Middle frontal gyrus (tissue), 1 donor: ENCODE measurements around the gene CBLN1.
"Not testable (repeated sequence)": the region's sequence is repeated elsewhere in the genome, so short reads cannot be mapped to it uniquely, and the experiment has no call there.

Source experiments
- DNase-seq: peaks from one replicate; pipeline ENCODE4 v3.0.0-alpha.2; 2015; ENCODE audit warnings: low spot score; ENCODE audit errors: extremely low spot score

Gene CBLN1

GRCh38 chr16:49277766-49278566, 3.7 kb downstream of the CBLN1 start:
- no peak for DNase-seq

GRCh38 chr16:49277386-49277742, 4.3 kb downstream of the CBLN1 start:
- DNase-seq: no peak

GRCh38 chr16:49276646-49277385, 4.8 kb downstream of the CBLN1 start:
- DNase-seq: no peak

- DNase-seq: no peak
Observed at GRCh38 chr16:49275870-49276269, 5.8 kb downstream of the CBLN1 start.

GRCh38 chr16:49275050-49275730, 6.4 kb downstream of the CBLN1 start:
- no peak for DNase-seq

- DNase-seq: no peak
Observed at GRCh38 chr16:49274591-49274990, 7.0 kb downstream of the CBLN1 start.

- DNase-seq: no peak
Observed at GRCh38 chr16:49273771-49274170, 7.9 kb downstream of the CBLN1 start.

GRCh38 chr16:49271363-49271762, 10.3 kb downstream of the CBLN1 start:
- no peak for DNase-seq

GRCh38 chr16:49269201-49269600, 12.4 kb downstream of the CBLN1 start:
- no peak for DNase-seq

- no peak for DNase-seq
Observed at GRCh38 chr16:49268667-49269066, 13.0 kb downstream of the CBLN1 start.

GRCh38 chr16:49262501-49262900, 19.1 kb downstream of the CBLN1 start:
- DNase-seq: no peak

GRCh38 chr16:49261930-49262329, 19.7 kb downstream of the CBLN1 start:
- no peak for DNase-seq

- no peak for DNase-seq
Observed at GRCh38 chr16:49260956-49261530, 20.6 kb downstream of the CBLN1 start.

GRCh38 chr16:49260253-49260652, 21.4 kb downstream of the CBLN1 start:
- no peak for DNase-seq

GRCh38 chr16:49259330-49259729, 22.3 kb downstream of the CBLN1 start:
- DNase-seq: no peak

GRCh38 chr16:49250689-49251088, 30.9 kb downstream of the CBLN1 start:
- no peak for DNase-seq

- DNase-seq: no peak
Observed at GRCh38 chr16:49248227-49248626, 33.4 kb downstream of the CBLN1 start.

- no peak for DNase-seq
Observed at GRCh38 chr16:49236216-49236615, 45.4 kb downstream of the CBLN1 start.

- not testable (repeated sequence) for DNase-seq
Observed at GRCh38 chr16:49228335-49228734, 53.3 kb downstream of the CBLN1 start.
